ENCODE results near the gene MRPL19. TPM values are rescaled to one million over a fixed set of nuclear protein-coding genes. Genes with fewer than 3 reads are reported as not detected.
A peak's percentile ranks its signal among the peaks of the same experiment; 100 is the strongest.

The MRPL19 gene
- total RNA-seq, 1 donor from 2014 or later: 64.2 TPM

- no peak for TF ChIP-seq CTCF (IDR thresholded peaks at IDR 0.05; ENCODE audit: insufficient read depth, low read length, poor library complexity, severe bottlenecking)
These were observed 76.1 kb downstream of the MRPL19 start for GRCh38 chr2:75722687-75723086.

GRCh38 chr2:75728614-75729419 is 82.2 kb downstream of the MRPL19 start:
- Histone ChIP-seq H3K4me3 (ENCODE audit: low read depth, low read length) (no peak overlapping the region), H3K36me3 (ENCODE audit: control insufficient read depth, insufficient read depth, low read length) (no peaks in the 10 kb centered on the region), H3K27me3 (ENCODE audit: control insufficient read depth, insufficient read depth, low read length) (peaks cover 3% of the 10 kb centered on the region)
- TF ChIP-seq CTCF (IDR thresholded peaks at IDR 0.05; ENCODE audit: insufficient read depth, low read length, poor library complexity, severe bottlenecking): no peak
- no peak for DNase-seq (ENCODE audit: low read depth)

More at GRCh38 chr2:75722687-75723086, 76.1 kb downstream of the MRPL19 start:
- Histone ChIP-seq H3K36me3 (ENCODE audit: control insufficient read depth, insufficient read depth, low read length) (no peaks in the 10 kb centered on the region), H3K27me3 (ENCODE audit: control insufficient read depth, insufficient read depth, low read length) (no peaks in the 10 kb centered on the region), H3K4me3 (ENCODE audit: low read depth, low read length) (no peak overlapping the region)
- DNase-seq (ENCODE audit: low read depth): no peak

GRCh38 chr2:75729861-75730260 is 83.3 kb downstream of the MRPL19 start:
- peak; percentile 33 for TF ChIP-seq CTCF (IDR thresholded peaks at IDR 0.05; ENCODE audit: insufficient read depth, low read length, poor library complexity, severe bottlenecking)
- peaks cover 3% of the 10 kb centered on the region for H3K27me3 ChIP-seq (ENCODE audit: control insufficient read depth, insufficient read depth, low read length)
- no peaks in the 10 kb centered on the region for H3K36me3 ChIP-seq (ENCODE audit: control insufficient read depth, insufficient read depth, low read length)
- DNase-seq (ENCODE audit: low read depth): no peak
- no peak overlapping the region for H3K4me3 ChIP-seq (ENCODE audit: low read depth, low read length)

- no peak overlapping the region for H3K4me3 ChIP-seq (ENCODE audit: low read depth, low read length)
- no peaks in the 10 kb centered on the region for H3K27me3 ChIP-seq (ENCODE audit: control insufficient read depth, insufficient read depth, low read length)
- TF ChIP-seq CTCF (IDR thresholded peaks at IDR 0.05; ENCODE audit: insufficient read depth, low read length, poor library complexity, severe bottlenecking): no peak
- DNase-seq (ENCODE audit: low read depth): no peak
- no peaks in the 10 kb centered on the region for H3K36me3 ChIP-seq (ENCODE audit: control insufficient read depth, insufficient read depth, low read length)
These were observed 89.7 kb downstream of the MRPL19 start for GRCh38 chr2:75736276-75736675.

- Histone ChIP-seq H3K36me3 (ENCODE audit: control insufficient read depth, insufficient read depth, low read length) (no peaks in the 10 kb centered on the region), H3K27me3 (ENCODE audit: control insufficient read depth, insufficient read depth, low read length) (no peaks in the 10 kb centered on the region), H3K4me3 (ENCODE audit: low read depth, low read length) (no peak overlapping the region)
- TF ChIP-seq CTCF (IDR thresholded peaks at IDR 0.05; ENCODE audit: insufficient read depth, low read length, poor library complexity, severe bottlenecking): no peak
- DNase-seq (ENCODE audit: low read depth): no peak
These were observed 91.4 kb downstream of the MRPL19 start for GRCh38 chr2:75737961-75738360.

Other genes starting within 250 kb of the MRPL19 start
- 112 and 144 TPM in 2 replicates for gene EVA1A, start 85.8 kb upstream of the MRPL19 start, total RNA-seq
- 19.2 and 19.8 TPM in 2 replicates for gene GCFC2, start 64.1 kb downstream of the MRPL19 start, total RNA-seq